Mesothelial cell of epicardium (in vitro differentiated cells): ENCODE measurements around the gene MLLT10. TPM values are rescaled to one million over a fixed set of nuclear protein-coding genes. Genes with fewer than 3 reads are reported as not detected.

Experiments
- DNase-seq, 2 experiments: peaks; one replicate each; pipeline ENCODE4 v3.0.0; 2021; ENCODE audit warnings: low spot score in 2 of 2; ENCODE audit not compliant: unreplicated experiment in 2 of 2
- H3K27ac Mint-ChIP-seq: 2 replicates; pipeline ENCODE4 v1.8.0; 2021; ENCODE audit warnings: mixed read lengths
- H3K27me3 Mint-ChIP-seq: 2 replicates; pipeline ENCODE4 v1.8.0; 2021; ENCODE audit warnings: low read depth, mixed read lengths
- H3K36me3 Mint-ChIP-seq: 2 replicates; pipeline ENCODE4 v1.8.0; 2021; ENCODE audit warnings: mixed read lengths
- H3K4me1 Mint-ChIP-seq: 2 replicates; pipeline ENCODE4 v1.8.0; 2021; ENCODE audit warnings: mixed read lengths
- H3K4me3 Mint-ChIP-seq: 2 replicates; pipeline ENCODE4 v1.8.0; 2021; ENCODE audit warnings: mild to moderate bottlenecking, moderate library complexity, mixed read lengths
- H3K9me3 Mint-ChIP-seq: 2 replicates; pipeline ENCODE4 v1.8.0; 2021; ENCODE audit warnings: mixed read lengths
- total RNA-seq: library from RNA; stranded (reverse); gene quantifications from 3 replicates; pipeline ENCODE4 v1.2.1, GENCODE V29; 2021
- TF ChIP-seq, protein P1 (sequence below): fragments of 200-600 bp; sonication (generic); IDR thresholded peaks from one replicate; pipeline ENCODE4 v1.5.0; 2021; ENCODE audit warnings: antibody characterized with exemption; ENCODE audit not compliant: unreplicated experiment

MLLT10 gene
- total RNA-seq, 1 donor from 2014 or later: 62.5 TPM

DNA sequence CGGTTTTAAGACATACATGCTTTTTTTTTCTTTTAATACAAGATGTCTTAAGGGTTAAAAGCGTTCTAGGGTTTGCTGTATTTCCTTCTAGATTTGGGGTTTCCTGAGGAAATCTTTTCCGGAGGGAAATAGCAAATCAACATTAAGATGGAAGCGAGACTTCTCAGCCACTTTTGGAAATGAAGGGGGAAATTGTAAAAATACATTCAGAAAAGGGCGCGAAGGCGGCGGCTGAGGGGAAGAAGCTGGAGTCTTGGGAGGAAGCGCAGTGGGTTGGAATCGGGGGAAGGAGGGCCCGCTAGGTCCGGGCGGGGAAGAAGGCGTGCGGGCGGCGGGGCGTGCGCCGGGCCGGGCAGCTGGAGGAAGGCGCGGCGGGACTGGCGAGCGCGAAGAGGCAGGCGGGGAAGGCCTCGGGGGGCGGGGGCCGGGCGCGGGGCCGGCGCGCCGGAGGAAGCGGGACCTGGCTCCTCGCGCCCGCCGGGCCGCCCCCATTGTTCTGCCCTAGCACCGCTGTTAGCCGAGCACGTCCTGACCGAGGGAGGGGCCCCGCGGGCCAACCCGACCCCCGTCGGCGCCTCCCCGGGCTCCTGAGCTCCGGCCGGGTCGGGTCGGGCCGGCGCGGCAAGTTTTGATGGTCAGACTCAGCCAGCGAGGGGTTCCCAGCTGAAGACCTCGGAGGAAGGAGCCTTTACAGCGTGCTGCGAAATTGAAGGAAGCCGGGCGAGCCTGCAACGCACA is 7.0 kb upstream of the MLLT10 start:
- Mint-ChIP-seq H3K27ac (peak overlapping the region; percentile 100), H3K4me3 (peak overlapping the region; percentile 89), H3K27me3 (no peaks in the 10 kb centered on the region), H3K9me3 (no peaks in the 10 kb centered on the region), H3K4me1 (peaks cover 56% of the 10 kb centered on the region), H3K36me3 (no peaks in the 10 kb centered on the region)
- peak in 1 of 2 experiments; percentile 68 for DNase-seq
- TF ChIP-seq, protein P1, sequence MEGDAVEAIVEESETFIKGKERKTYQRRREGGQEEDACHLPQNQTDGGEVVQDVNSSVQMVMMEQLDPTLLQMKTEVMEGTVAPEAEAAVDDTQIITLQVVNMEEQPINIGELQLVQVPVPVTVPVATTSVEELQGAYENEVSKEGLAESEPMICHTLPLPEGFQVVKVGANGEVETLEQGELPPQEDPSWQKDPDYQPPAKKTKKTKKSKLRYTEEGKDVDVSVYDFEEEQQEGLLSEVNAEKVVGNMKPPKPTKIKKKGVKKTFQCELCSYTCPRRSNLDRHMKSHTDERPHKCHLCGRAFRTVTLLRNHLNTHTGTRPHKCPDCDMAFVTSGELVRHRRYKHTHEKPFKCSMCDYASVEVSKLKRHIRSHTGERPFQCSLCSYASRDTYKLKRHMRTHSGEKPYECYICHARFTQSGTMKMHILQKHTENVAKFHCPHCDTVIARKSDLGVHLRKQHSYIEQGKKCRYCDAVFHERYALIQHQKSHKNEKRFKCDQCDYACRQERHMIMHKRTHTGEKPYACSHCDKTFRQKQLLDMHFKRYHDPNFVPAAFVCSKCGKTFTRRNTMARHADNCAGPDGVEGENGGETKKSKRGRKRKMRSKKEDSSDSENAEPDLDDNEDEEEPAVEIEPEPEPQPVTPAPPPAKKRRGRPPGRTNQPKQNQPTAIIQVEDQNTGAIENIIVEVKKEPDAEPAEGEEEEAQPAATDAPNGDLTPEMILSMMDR: no peak

DNA sequence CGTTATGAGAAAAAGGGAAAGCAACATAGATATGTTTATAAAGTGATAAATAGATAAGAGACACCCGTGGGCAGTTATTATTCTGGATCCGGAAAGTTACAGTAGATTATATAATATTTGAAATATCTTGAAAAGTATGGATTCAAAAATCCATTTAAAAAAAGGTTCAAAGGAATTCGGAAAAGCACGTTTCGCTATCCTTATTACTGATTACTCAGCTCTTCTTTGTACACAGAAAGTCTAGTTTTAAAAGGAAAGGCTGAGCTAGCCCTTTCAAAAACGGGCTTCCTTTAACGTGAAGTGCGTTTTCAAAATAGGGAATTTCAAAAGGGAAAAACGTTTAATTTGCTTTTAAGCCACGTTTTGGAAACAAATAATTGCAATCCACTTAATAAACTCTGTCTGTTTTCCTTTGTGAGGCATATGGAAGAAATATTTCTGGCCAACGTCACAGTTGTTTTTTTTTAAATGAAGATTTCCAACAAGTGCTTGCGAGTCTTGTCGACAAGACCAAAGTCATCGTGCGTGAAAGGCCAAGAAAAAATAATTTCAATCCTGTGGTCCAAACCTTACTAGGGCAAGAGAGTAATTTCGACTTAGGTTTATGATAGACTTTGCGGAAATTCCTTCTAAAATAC is 6.3 kb upstream of the MLLT10 start:
- Mint-ChIP-seq H3K36me3 (no peaks in the 10 kb centered on the region), H3K4me1 (peaks cover 53% of the 10 kb centered on the region), H3K27ac (peak overlapping the region; percentile 97), H3K27me3 (no peaks in the 10 kb centered on the region), H3K4me3 (peak overlapping the region; percentile 68), H3K9me3 (no peaks in the 10 kb centered on the region)
- TF ChIP-seq, protein P1: no peak
- DNase-seq: no peak

GRCh38 chr10:21528236-21529031 is 5.6 kb upstream of the MLLT10 start:
- Mint-ChIP-seq H3K27ac (peak overlapping the region; percentile 97), H3K27me3 (no peaks in the 10 kb centered on the region), H3K4me1 (peaks cover 53% of the 10 kb centered on the region), H3K36me3 (no peaks in the 10 kb centered on the region), H3K9me3 (no peaks in the 10 kb centered on the region), H3K4me3 (peak overlapping the region; percentile 68)
- no peak for DNase-seq
- TF ChIP-seq, protein P1: no peak

- no peaks in the 10 kb centered on the region for H3K27me3 Mint-ChIP-seq
These were observed 4.8 kb upstream of the MLLT10 start for GRCh38 chr10:21529032-21529910.

More at GRCh38 chr10:21529032-21529910, 4.8 kb upstream of the MLLT10 start:
- Mint-ChIP-seq H3K4me3 (peak overlapping the region; percentile 68), H3K9me3 (no peaks in the 10 kb centered on the region), H3K27ac (peak overlapping the region; percentile 97), H3K36me3 (no peaks in the 10 kb centered on the region), H3K4me1 (peaks cover 46% of the 10 kb centered on the region)
- DNase-seq: no peak
- TF ChIP-seq, protein P1: no peak
